Measurements from ENCODE around the gene MCF2L2. TPM values are rescaled to one million over a fixed set of nuclear protein-coding genes. Genes with fewer than 3 reads are reported as not detected.

The MCF2L2 gene
- total and polyA plus RNA-seq, 9 of the 15 experiments (the other 6 are each of a cell fraction or from before 2014, with no cell fraction given), result 0.56 to 4.2 (median 3.0) TPM

- TF ChIP-seq CUX1 (CRISPR knock-in tag; IDR thresholded peaks at IDR 0.05), result no peak
- TF ChIP-seq PPARD (CRISPR knock-in tag; IDR thresholded peaks at IDR 0.05), result no peak
- no peak for TF ChIP-seq ZHX1 (conservative IDR thresholded peaks at IDR 0.05; ENCODE audit: low read length)
- no peak for TF ChIP-seq ZNF764 (CRISPR knock-in tag; IDR thresholded peaks at IDR 0.05; ENCODE audit: low read depth)
- no peak; the same call in 1 of the 2 replicates for TF ChIP-seq REST (IDR thresholded peaks at IDR 0.05; ENCODE audit: borderline replicate concordance)
- TF ChIP-seq REST (CRISPR knock-in tag; IDR thresholded peaks at IDR 0.05; ENCODE audit: low read depth), result no peak
- peak in 1 of 3 experiments; percentile 50 for TF ChIP-seq YY1 (IDR thresholded peaks at IDR 0.05; ENCODE audit: borderline replicate concordance in 1 of 3, control insufficient read depth in 1 of 3, extremely low read depth in 1 of 3, insufficient read depth in 3 of 3, insufficient read length in 1 of 3, insufficient replicate concordance in 2 of 3, low read depth in 1 of 3, low read length in 2 of 3)
- TF ChIP-seq KHSRP (IDR thresholded peaks at IDR 0.05), result peak; percentile 50; the same call in 1 of the 2 replicates
- no peak for TF ChIP-seq NCOA6 (IDR thresholded peaks at IDR 0.05)
- no peak for TF ChIP-seq ZNF77 (CRISPR knock-in tag; IDR thresholded peaks at IDR 0.05)
- TF ChIP-seq ZNF780A (CRISPR knock-in tag; IDR thresholded peaks at IDR 0.05), result no peak
Observed at GRCh38 chr3:183360971-183361624, 67.3 kb downstream of the MCF2L2 start (continued).
